ENCODE results near the gene USP24. TPM values are rescaled to one million over a fixed set of nuclear protein-coding genes. Genes with fewer than 3 reads are reported as not detected.

USP24 gene
- total RNA-seq, 1 donor from 2014 or later, result 37.7 TPM

DNA sequence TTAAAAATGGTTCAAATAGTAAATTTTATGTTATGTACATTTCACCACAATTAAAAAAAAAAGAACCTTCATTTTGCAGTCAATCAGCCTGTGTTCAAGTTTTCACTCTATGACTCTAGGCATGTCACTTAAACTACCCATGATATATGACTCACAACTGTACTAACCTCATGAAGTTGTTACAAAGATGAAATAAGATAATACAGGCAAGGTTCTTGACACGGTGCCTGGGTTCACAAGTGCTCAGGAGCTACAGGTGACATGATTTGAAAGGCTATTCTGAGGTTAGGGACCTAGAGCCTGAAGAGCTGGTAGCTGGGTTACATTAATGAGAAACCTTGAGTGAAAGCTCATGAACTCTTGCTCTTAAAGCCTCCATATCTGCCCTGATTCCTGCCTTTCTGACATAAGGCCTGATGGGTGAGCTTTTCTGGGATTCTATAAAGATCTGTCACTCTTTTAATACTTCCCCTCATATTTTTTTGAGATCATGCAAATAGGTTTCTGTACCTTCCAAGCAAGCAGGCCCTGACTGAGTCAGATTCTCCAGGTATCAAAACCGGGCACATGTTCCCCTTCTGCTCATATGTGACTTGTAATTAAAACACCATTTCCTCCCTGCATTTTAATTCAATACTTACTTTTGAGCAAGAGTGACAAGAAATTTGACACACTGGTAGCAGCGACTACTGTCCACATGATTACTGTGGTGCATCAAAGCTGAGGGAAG lies 141.8 kb downstream of the USP24 start:
- Mint-ChIP-seq H3K4me1 (ENCODE audit: unreplicated experiment) (no peaks in the 10 kb centered on the region), H3K27me3 (ENCODE audit: unreplicated experiment) (peaks cover 1% of the 10 kb centered on the region), H3K4me3 (ENCODE audit: unreplicated experiment) (no peak overlapping the region), H3K36me3 (ENCODE audit: low read depth, unreplicated experiment) (peaks cover 50% of the 10 kb centered on the region), H3K27ac (ENCODE audit: unreplicated experiment) (no peak overlapping the region), H3K9me3 (ENCODE audit: unreplicated experiment) (no peaks in the 10 kb centered on the region)
- TF ChIP-seq, protein P1, sequence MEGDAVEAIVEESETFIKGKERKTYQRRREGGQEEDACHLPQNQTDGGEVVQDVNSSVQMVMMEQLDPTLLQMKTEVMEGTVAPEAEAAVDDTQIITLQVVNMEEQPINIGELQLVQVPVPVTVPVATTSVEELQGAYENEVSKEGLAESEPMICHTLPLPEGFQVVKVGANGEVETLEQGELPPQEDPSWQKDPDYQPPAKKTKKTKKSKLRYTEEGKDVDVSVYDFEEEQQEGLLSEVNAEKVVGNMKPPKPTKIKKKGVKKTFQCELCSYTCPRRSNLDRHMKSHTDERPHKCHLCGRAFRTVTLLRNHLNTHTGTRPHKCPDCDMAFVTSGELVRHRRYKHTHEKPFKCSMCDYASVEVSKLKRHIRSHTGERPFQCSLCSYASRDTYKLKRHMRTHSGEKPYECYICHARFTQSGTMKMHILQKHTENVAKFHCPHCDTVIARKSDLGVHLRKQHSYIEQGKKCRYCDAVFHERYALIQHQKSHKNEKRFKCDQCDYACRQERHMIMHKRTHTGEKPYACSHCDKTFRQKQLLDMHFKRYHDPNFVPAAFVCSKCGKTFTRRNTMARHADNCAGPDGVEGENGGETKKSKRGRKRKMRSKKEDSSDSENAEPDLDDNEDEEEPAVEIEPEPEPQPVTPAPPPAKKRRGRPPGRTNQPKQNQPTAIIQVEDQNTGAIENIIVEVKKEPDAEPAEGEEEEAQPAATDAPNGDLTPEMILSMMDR (IDR thresholded peaks at IDR 0.05; ENCODE audit: unreplicated experiment), result no peak
- no peak for DNase-seq (ENCODE audit: low spot score)

DNA sequence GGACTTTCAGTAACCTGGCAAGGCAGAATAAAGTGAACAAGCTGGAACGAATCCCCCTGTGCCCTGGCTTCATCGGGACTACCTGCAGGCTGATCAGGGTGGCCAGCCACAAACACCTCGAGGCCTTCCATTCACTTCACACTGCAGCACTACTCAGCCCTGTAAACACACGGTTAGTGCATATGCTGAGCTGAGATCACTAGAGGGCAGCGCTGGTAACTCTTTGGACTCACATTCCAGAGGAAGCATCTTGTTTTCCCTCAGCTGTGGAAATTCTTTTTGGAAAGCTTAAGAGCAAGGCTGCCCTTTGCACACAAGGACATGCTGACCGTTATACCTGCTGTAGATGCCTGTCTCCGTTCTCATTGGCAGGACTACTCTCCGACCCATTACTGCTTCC lies 143.7 kb downstream of the USP24 start:
- H3K36me3 Mint-ChIP-seq (ENCODE audit: low read depth, unreplicated experiment), result peaks cover 53% of the 10 kb centered on the region
- H3K4me1 Mint-ChIP-seq (ENCODE audit: unreplicated experiment), result peaks cover 3% of the 10 kb centered on the region
- H3K9me3 Mint-ChIP-seq (ENCODE audit: unreplicated experiment), result no peaks in the 10 kb centered on the region
- DNase-seq (ENCODE audit: low spot score), result peak; percentile 57
- H3K27me3 Mint-ChIP-seq (ENCODE audit: unreplicated experiment), result peaks cover 1% of the 10 kb centered on the region
- TF ChIP-seq, protein P1 (IDR thresholded peaks at IDR 0.05; ENCODE audit: unreplicated experiment), result no peak
- no peak overlapping the region for H3K27ac Mint-ChIP-seq (ENCODE audit: unreplicated experiment)
- H3K4me3 Mint-ChIP-seq (ENCODE audit: unreplicated experiment), result peak overlapping the region; percentile 4

DNA sequence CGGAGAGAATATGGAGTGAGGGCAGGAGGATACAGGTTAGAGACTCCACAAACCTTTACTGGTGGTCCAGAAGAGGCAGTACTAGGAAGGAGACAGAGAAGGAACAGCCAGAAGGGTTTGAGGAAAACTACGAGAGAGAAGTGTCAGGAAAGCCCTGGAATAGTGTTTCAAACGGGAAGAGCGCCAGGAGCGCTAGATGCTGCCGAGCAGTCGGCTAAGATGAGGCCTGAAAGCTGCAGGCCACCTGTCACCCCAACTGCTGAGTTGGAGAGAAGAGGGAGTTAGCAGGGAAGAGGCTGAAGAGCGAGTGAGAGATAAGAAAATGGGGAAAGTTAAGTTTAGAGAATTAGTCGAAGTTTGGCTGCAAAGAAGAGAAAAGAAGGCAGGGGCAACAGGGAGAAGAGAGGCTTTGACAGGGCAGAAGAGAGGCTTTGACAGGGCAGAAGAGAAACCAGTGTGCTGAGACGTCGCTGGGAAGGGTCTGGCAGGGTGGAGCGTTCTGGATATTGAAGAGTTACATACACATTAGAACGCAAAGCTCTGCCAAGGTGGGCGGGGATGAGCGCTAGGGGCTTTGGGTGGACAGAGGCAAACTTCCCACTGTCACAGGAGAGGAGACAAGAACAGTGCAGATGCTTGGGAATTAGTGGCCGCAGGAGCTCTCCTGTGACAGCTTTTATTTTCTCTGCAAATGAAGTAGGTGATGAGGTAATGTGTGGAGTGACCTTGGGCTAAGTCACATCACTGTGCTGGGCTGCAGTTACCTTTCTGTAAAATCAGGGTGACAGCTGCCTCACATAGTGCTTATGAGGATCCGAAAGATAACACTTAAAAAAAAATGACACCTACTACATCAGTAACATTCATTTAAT lies 144.6 kb downstream of the USP24 start:
- H3K36me3 Mint-ChIP-seq (ENCODE audit: low read depth, unreplicated experiment), result peaks cover 53% of the 10 kb centered on the region
- peaks cover 3% of the 10 kb centered on the region for H3K4me1 Mint-ChIP-seq (ENCODE audit: unreplicated experiment)
- H3K4me3 Mint-ChIP-seq (ENCODE audit: unreplicated experiment), result peak overlapping the region; percentile 20
- no peak for DNase-seq (ENCODE audit: low spot score)
- no peaks in the 10 kb centered on the region for H3K9me3 Mint-ChIP-seq (ENCODE audit: unreplicated experiment)
- H3K27ac Mint-ChIP-seq (ENCODE audit: unreplicated experiment), result peak overlapping the region; percentile 14
- peaks cover 1% of the 10 kb centered on the region for H3K27me3 Mint-ChIP-seq (ENCODE audit: unreplicated experiment)
- TF ChIP-seq, protein P1 (IDR thresholded peaks at IDR 0.05; ENCODE audit: unreplicated experiment), result no peak

DNA sequence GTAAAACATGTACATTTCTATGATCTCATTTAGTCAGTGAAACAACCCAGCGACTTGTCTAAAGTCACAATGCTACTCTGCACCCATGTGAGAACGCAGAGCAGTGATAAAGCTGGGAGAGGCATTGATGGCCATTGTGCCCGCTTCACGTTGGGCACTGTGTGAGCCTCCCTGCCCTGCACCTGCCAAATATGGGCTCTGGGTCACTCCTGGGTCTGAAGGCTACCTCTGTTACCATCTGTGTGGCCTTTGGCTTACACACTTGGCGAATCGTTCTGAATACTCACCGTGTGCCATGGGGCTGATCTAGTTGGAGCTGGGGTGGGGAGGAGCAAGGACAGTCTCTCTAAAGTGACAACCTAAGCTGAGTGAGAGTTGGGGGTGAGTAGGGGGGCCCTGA lies 145.9 kb downstream of the USP24 start:
- TF ChIP-seq, protein P1 (IDR thresholded peaks at IDR 0.05; ENCODE audit: unreplicated experiment), result no peak
- H3K27me3 Mint-ChIP-seq (ENCODE audit: unreplicated experiment), result peaks cover 4% of the 10 kb centered on the region
- H3K27ac Mint-ChIP-seq (ENCODE audit: unreplicated experiment), result no peak overlapping the region
- no peaks in the 10 kb centered on the region for H3K9me3 Mint-ChIP-seq (ENCODE audit: unreplicated experiment)
- peaks cover 3% of the 10 kb centered on the region for H3K4me1 Mint-ChIP-seq (ENCODE audit: unreplicated experiment)
- H3K4me3 Mint-ChIP-seq (ENCODE audit: unreplicated experiment), result peak overlapping the region; percentile 31
- no peak for DNase-seq (ENCODE audit: low spot score)
- H3K36me3 Mint-ChIP-seq (ENCODE audit: low read depth, unreplicated experiment), result peaks cover 48% of the 10 kb centered on the region

DNA sequence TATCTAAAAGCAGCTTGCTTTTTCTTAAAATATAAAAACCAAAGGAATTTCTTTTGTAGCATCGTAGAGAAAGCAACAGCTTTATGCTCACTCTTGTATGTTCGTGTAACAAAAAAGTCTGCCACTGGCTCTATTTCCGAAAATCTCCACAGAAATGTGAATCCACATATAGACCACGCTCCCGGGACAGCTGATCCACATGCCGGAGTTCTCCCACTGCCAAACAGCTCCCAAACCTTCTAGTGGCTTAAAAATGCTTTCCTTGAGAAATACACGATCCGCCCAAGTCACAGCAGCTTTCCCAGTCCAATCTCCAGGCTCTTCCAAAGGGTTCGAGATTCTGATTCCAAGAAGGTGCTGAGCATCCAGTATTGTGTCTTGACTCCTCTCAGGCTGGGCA lies 146.5 kb downstream of the USP24 start:
- TF ChIP-seq, protein P1 (IDR thresholded peaks at IDR 0.05; ENCODE audit: unreplicated experiment), result no peak
- Mint-ChIP-seq H3K4me3 (ENCODE audit: unreplicated experiment) (no peak overlapping the region), H3K27me3 (ENCODE audit: unreplicated experiment) (peaks cover 4% of the 10 kb centered on the region), H3K4me1 (ENCODE audit: unreplicated experiment) (peaks cover 3% of the 10 kb centered on the region), H3K27ac (ENCODE audit: unreplicated experiment) (no peak overlapping the region), H3K9me3 (ENCODE audit: unreplicated experiment) (no peaks in the 10 kb centered on the region), H3K36me3 (ENCODE audit: low read depth, unreplicated experiment) (peaks cover 47% of the 10 kb centered on the region)
- no peak for DNase-seq (ENCODE audit: low spot score)

Data from endothelial cell (in vitro differentiated cells).